PC-9 (cell line): ENCODE measurements around the gene SOCS2. TPM values are rescaled to one million over a fixed set of nuclear protein-coding genes. Genes with fewer than 3 reads are reported as not detected.

Experiments used
- BruUV-seq: library from RNA; stranded (reverse); fragments of 400-500 nt; replicated peaks from 2 replicates; lab custom pipeline; 2021; lab: Mats Ljungman, UMichigan
- CTCF ChIA-PET: fragments of 300-600 bp; sonication (Branson Sonifier 250); formaldehyde crosslinking; loops from one replicate; lab custom pipeline; 2022; ENCODE audit warnings: antibody characterized with exemption; lab: Charles Lee
- POLR2A ChIA-PET: fragments of 300-600 bp; sonication (Branson Sonifier 250); formaldehyde crosslinking; loops from one replicate; lab custom pipeline; 2022; ENCODE audit warnings: antibody characterized with exemption; ENCODE audit not compliant: unreplicated experiment; lab: Charles Lee
- DNase-seq, 2 experiments: peaks; one replicate each; pipeline versions ENCODE4 v3.0.0 to v3.0.0-alpha.2; 2015 to 2022; ENCODE audit warnings: mixed read lengths in 1 of 2
- H2AFZ ChIP-seq: fragments of 200-600 bp; sonication (generic); 2 replicates; pipeline ENCODE4 v1.8.1; 2017; ENCODE audit warnings: antibody characterized with exemption
- H3F3A ChIP-seq: fragments of 200-600 bp; sonication (generic); 2 replicates; pipeline ENCODE4 v1.8.1; 2017; ENCODE audit warnings: antibody characterized with exemption, mild to moderate bottlenecking, low read depth; ENCODE audit not compliant: insufficient read depth
- H3K27ac ChIP-seq: fragments of 200-600 bp; sonication (generic); 2 replicates; pipeline ENCODE4 v1.6.1; 2016; ENCODE audit warnings: mixed run types
- H3K27me3 ChIP-seq: fragments of 200-600 bp; sonication (generic); 2 replicates; pipeline ENCODE4 v1.6.1; 2016; ENCODE audit warnings: low read depth, mixed run types; ENCODE audit not compliant: insufficient read depth
- H3K36me3 ChIP-seq: fragments of 200-600 bp; sonication (generic); 2 replicates; pipeline ENCODE4 v1.6.1; 2016; ENCODE audit warnings: low read depth, mixed run types
- H3K4me1 ChIP-seq: fragments of 200-600 bp; sonication (generic); replicated peaks from 2 replicates; pipeline ENCODE4 v1.6.1; 2016; ENCODE audit warnings: mixed run types; ENCODE audit not compliant: insufficient read depth
- H3K4me2 ChIP-seq: fragments of 200-600 bp; sonication (generic); 2 replicates; pipeline ENCODE4 v1.6.1; 2017; ENCODE audit warnings: mixed run types
- H3K4me3 ChIP-seq: fragments of 200-600 bp; sonication (generic); 2 replicates; pipeline ENCODE4 v1.6.1; 2016; ENCODE audit warnings: mixed run types
- H3K79me2 ChIP-seq: fragments of 200-600 bp; sonication (generic); 2 replicates; pipeline ENCODE4 v1.6.1; 2017; ENCODE audit warnings: low read depth, mixed run types
- H3K9me2 ChIP-seq: fragments of 200-600 bp; sonication (generic); 2 replicates; pipeline ENCODE4 v1.8.1; 2017; ENCODE audit warnings: mild to moderate bottlenecking; ENCODE audit not compliant: insufficient read depth
- H3K9me3 ChIP-seq: fragments of 200-600 bp; sonication (generic); 2 replicates; pipeline ENCODE4 v1.8.1; 2016; ENCODE audit warnings: low read depth; ENCODE audit not compliant: insufficient read depth
- H4K20me1 ChIP-seq: fragments of 200-600 bp; sonication (generic); 2 replicates; pipeline ENCODE4 v1.8.1; 2017; ENCODE audit not compliant: insufficient read depth
- CTCF ChIP-seq: fragments of 200-600 bp; sonication (generic); conservative IDR thresholded peaks from 2 replicates; pipeline ENCODE4 v1.6.1; 2017; ENCODE audit warnings: mixed run types, antibody characterized with exemption, mild to moderate bottlenecking, moderate library complexity
- EZH2 ChIP-seq: fragments of 200-600 bp; sonication (generic); IDR thresholded peaks from 2 replicates; pipeline ENCODE4 v1.8.0; 2017; ENCODE audit warnings: antibody characterized with exemption, low read depth
- intact Hi-C: fragments of 100-400 bp; cut with micrococcal nuclease; formaldehyde crosslinking; loops from one replicate; pipeline ENCODE4 v1.10.0; 2022; ENCODE audit not compliant: unreplicated experiment
- total RNA-seq: library from RNA; stranded (reverse); gene quantifications from 2 replicates; pipeline ENCODE4 v1.2.3, GENCODE V29; 2021

Gene SOCS2
- total RNA-seq, 1 experiment from 2014 or later, result 9.2 TPM

- TF ChIP-seq CTCF (no peak), EZH2 (no peak)
- H3F3A ChIP-seq, result no peaks in the 10 kb centered on the region
- H3K9me2 ChIP-seq, result no peaks in the 10 kb centered on the region
- POLR2A ChIA-PET, result no interaction called here
- no peaks in the 10 kb centered on the region for H3K36me3 ChIP-seq
- H3K4me2 ChIP-seq, result no peak overlapping the region
- no peaks in the 10 kb centered on the region for H3K27me3 ChIP-seq
- intact Hi-C loops, result no loop called here
- H3K9me3 ChIP-seq, result no peaks in the 10 kb centered on the region
- no peak overlapping the region for H3K27ac ChIP-seq
- H3K79me2 ChIP-seq, result no peaks in the 10 kb centered on the region
- DNase-seq, result no peak
- BruUV-seq, result no TSS peak
- no peaks in the 10 kb centered on the region for H3K4me1 ChIP-seq
- CTCF ChIA-PET, result no interaction called here
- no peaks in the 10 kb centered on the region for H4K20me1 ChIP-seq
- H2AFZ ChIP-seq, result no peak overlapping the region
- no peak overlapping the region for H3K4me3 ChIP-seq
These were observed 37.1 kb downstream of the SOCS2 start for GRCh38 chr12:93609281-93610192.

GRCh38 chr12:93612776-93613175, 40.3 kb downstream of the SOCS2 start:
- no peaks in the 10 kb centered on the region for H3K79me2 ChIP-seq
- H3K27ac ChIP-seq, result no peak overlapping the region
- intact Hi-C loops, result no loop called here
- H3K36me3 ChIP-seq, result no peaks in the 10 kb centered on the region
- no peak for TF ChIP-seq CTCF
- TF ChIP-seq EZH2, result no peak
- no peaks in the 10 kb centered on the region for H3K9me2 ChIP-seq
- H3K9me3 ChIP-seq, result no peaks in the 10 kb centered on the region
- CTCF ChIA-PET, result no interaction called here
- no peaks in the 10 kb centered on the region for H3K4me1 ChIP-seq
- H3K4me3 ChIP-seq, result no peak overlapping the region
- no peak for DNase-seq
- BruUV-seq, result no TSS peak
- no peaks in the 10 kb centered on the region for H3F3A ChIP-seq
- no peaks in the 10 kb centered on the region for H4K20me1 ChIP-seq
- no peak overlapping the region for H3K4me2 ChIP-seq
- no peak overlapping the region for H2AFZ ChIP-seq
- POLR2A ChIA-PET, result interaction anchor here (0.6 kb wide), 1 partner anchor 220 kb away, joined by 3 read pairs; no protein-coding TSS in a partner anchor
- no peaks in the 10 kb centered on the region for H3K27me3 ChIP-seq

- Histone ChIP-seq H3K27ac (no peak overlapping the region), H3K4me1 (no peaks in the 10 kb centered on the region), H3K4me3 (no peak overlapping the region), H3K36me3 (no peaks in the 10 kb centered on the region), H3K9me3 (no peaks in the 10 kb centered on the region), H3K4me2 (no peak overlapping the region), H3K27me3 (no peaks in the 10 kb centered on the region), H3K79me2 (no peaks in the 10 kb centered on the region), H3K9me2 (no peaks in the 10 kb centered on the region), H2AFZ (no peak overlapping the region), H3F3A (no peaks in the 10 kb centered on the region), H4K20me1 (no peaks in the 10 kb centered on the region)
- no peak for DNase-seq
- POLR2A ChIA-PET, result no interaction called here
- intact Hi-C loops, result no loop called here
- TF ChIP-seq CTCF (no peak), EZH2 (no peak)
- CTCF ChIA-PET, result no interaction called here
- BruUV-seq, result no TSS peak
These were observed 42.6 kb downstream of the SOCS2 start for GRCh38 chr12:93614917-93615596.
